ENCODE results near the gene GPSM1.

GPSM1 gene

GRCh38 chr9:136327304-136327974 lies at the start of gene GPSM1:
Gene GPSM1 (plus strand): TSS chr9:136327539. CDS start chr9:136327696, 157 bp downstream.
- DNase-seq: peak; percentile 60

GRCh38 chr9:136277746-136278145 lies 49.6 kb upstream of the GPSM1 start:
- DNase-seq: no peak

- no peak for DNase-seq
Measured at GRCh38 chr9:136278221-136278620, 49.1 kb upstream of the GPSM1 start.

GRCh38 chr9:136278894-136279293 lies 48.4 kb upstream of the GPSM1 start:
- DNase-seq: no peak

GRCh38 chr9:136279471-136279870 lies 47.9 kb upstream of the GPSM1 start:
- no peak for DNase-seq

GRCh38 chr9:136280535-136281315 lies 46.6 kb upstream of the GPSM1 start:
- DNase-seq: no peak

- DNase-seq: no peak
Measured at GRCh38 chr9:136281421-136282271, 45.7 kb upstream of the GPSM1 start.

- no peak for DNase-seq
Measured at GRCh38 chr9:136282272-136282861, 45.0 kb upstream of the GPSM1 start.

GRCh38 chr9:136283291-136284235 lies 43.8 kb upstream of the GPSM1 start:
- peak; percentile 66 to 69 for DNase-seq

GRCh38 chr9:136284311-136284710 lies 43.0 kb upstream of the GPSM1 start:
- DNase-seq: no peak

GRCh38 chr9:136284951-136285350 lies 42.4 kb upstream of the GPSM1 start:
- DNase-seq: no peak

- no peak for DNase-seq
Measured at GRCh38 chr9:136285501-136286358, 41.6 kb upstream of the GPSM1 start.

- DNase-seq: no peak
Measured at GRCh38 chr9:136286359-136286986, 40.9 kb upstream of the GPSM1 start.

- no peak for DNase-seq
Measured at GRCh38 chr9:136286987-136287379, 40.4 kb upstream of the GPSM1 start.

- no peak for DNase-seq
Measured at GRCh38 chr9:136287960-136288753, 39.2 kb upstream of the GPSM1 start.

- no peak for DNase-seq
Measured at GRCh38 chr9:136289651-136290507, 37.5 kb upstream of the GPSM1 start.

- no peak for DNase-seq
Measured at GRCh38 chr9:136290508-136291000, 36.8 kb upstream of the GPSM1 start.

- no peak for DNase-seq
Measured at GRCh38 chr9:136291306-136292025, 35.9 kb upstream of the GPSM1 start.

Data from stimulated activated CD4-positive, alpha-beta T cell treated with anti-CD3 and anti-CD28 coated beads, Interleukin-4, amount 100 ng/mL, for 4 hours (primary cell).